ENCODE measurements around the gene MUTYH.

- TF ChIP-seq, protein P1, sequence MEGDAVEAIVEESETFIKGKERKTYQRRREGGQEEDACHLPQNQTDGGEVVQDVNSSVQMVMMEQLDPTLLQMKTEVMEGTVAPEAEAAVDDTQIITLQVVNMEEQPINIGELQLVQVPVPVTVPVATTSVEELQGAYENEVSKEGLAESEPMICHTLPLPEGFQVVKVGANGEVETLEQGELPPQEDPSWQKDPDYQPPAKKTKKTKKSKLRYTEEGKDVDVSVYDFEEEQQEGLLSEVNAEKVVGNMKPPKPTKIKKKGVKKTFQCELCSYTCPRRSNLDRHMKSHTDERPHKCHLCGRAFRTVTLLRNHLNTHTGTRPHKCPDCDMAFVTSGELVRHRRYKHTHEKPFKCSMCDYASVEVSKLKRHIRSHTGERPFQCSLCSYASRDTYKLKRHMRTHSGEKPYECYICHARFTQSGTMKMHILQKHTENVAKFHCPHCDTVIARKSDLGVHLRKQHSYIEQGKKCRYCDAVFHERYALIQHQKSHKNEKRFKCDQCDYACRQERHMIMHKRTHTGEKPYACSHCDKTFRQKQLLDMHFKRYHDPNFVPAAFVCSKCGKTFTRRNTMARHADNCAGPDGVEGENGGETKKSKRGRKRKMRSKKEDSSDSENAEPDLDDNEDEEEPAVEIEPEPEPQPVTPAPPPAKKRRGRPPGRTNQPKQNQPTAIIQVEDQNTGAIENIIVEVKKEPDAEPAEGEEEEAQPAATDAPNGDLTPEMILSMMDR (IDR thresholded peaks at IDR 0.05), result no peak
- TF ChIP-seq POLR2A (IDR thresholded peaks at IDR 0.05; ENCODE audit: low read depth) (no peak), EP300 (IDR thresholded peaks at IDR 0.05) (no peak)
These were observed 4.3 kb upstream of the MUTYH start for GRCh38 chr1:45344499-45344898.
